GM12878 (cell line): ENCODE measurements around the gene CTSA. TPM values are rescaled to one million over a fixed set of nuclear protein-coding genes. Genes with fewer than 3 reads are reported as not detected.

Source experiments
- ATAC-seq: fragments of 200-7000 bp; cut with Tn5 transposase; 3 replicates; pipeline ENCODE4 v1.9.1; 2020; ENCODE audit warnings: mild to moderate bottlenecking, moderate library complexity
- BruUV-seq: library from RNA; stranded (reverse); fragments of 400-500 nt; replicated peaks from 2 replicates; lab custom pipeline; 2021; lab: Mats Ljungman, UMichigan
- CTCF ChIA-PET: fragments of 300-600 bp; sonication (Branson Sonifier 250); formaldehyde crosslinking; extraction: SDS; loops from one replicate; lab custom pipeline; 2021; ENCODE audit warnings: inconsistent platforms; lab: Yijun Ruan, JAX
- POLR2A ChIA-PET: fragments of 350-600 bp; formaldehyde crosslinking; extraction: SDS; loops from one replicate; lab custom pipeline; 2021; ENCODE audit warnings: inconsistent platforms; lab: Charles Lee
- RAD21 ChIA-PET: fragments of 300-600 bp; sonication (Branson Sonifier 250); formaldehyde crosslinking; loops from one replicate; lab custom pipeline; 2023; ENCODE audit warnings: antibody characterized with exemption; ENCODE audit not compliant: unreplicated experiment; lab: Charles Lee
- SMC1A ChIA-PET: fragments of 300-600 bp; sonication (Branson Sonifier 250); formaldehyde crosslinking; loops from one replicate; lab custom pipeline; 2023; ENCODE audit not compliant: unreplicated experiment, uncharacterized antibody; lab: Charles Lee
- DNase-seq: peaks from one replicate; pipeline ENCODE4 v3.0.0-alpha.2; 2011; ENCODE audit warnings: low read depth, low spot score
- FAIRE-seq: peaks from 3 replicates; lab custom pipeline; 2011; peaks lifted over from hg19 to GRCh38; lab: Jason Lieb, UNC
- H2AFZ ChIP-seq: 2 replicates; pipeline ENCODE4 v1.6.0; 2011; ENCODE audit warnings: low read depth, low read length, control low read depth; ENCODE audit not compliant: control insufficient read depth
- H3K27ac ChIP-seq: 2 replicates; pipeline ENCODE4 v1.5.1; 2011; ENCODE audit warnings: control low read depth; ENCODE audit not compliant: control insufficient read depth, insufficient read depth
- H3K27me3 ChIP-seq, 2 experiments: replicated peaks in 1 of 2; 2 replicates each; pipeline versions ENCODE4 v1.6.0 to v1.6.1; 2011; ENCODE audit warnings: low read length in 1 of 2; ENCODE audit not compliant: control insufficient read depth in 2 of 2, insufficient read depth in 2 of 2
- H3K36me3 ChIP-seq, 2 experiments: 2 replicates each; pipeline ENCODE4 v1.5.1; 2011; ENCODE audit warnings: low read length in 1 of 2; ENCODE audit not compliant: control insufficient read depth in 2 of 2, insufficient read depth in 2 of 2
- H3K4me1 ChIP-seq: 2 replicates; pipeline ENCODE4 v1.6.1; 2011; ENCODE audit warnings: mild to moderate bottlenecking, low read length, moderate library complexity, mixed read lengths; ENCODE audit not compliant: control insufficient read depth, insufficient read depth
- H3K4me2 ChIP-seq: 2 replicates; pipeline ENCODE4 v1.6.0; 2011; ENCODE audit warnings: control low read depth; ENCODE audit not compliant: control insufficient read depth, insufficient read depth
- H3K4me3 ChIP-seq: fragments of 200-600 bp; sonication (generic); 2 replicates; pipeline ENCODE4 v1.5.1; 2016
- H3K79me2 ChIP-seq: 2 replicates; pipeline ENCODE4 v1.6.0; 2011; ENCODE audit warnings: low read length; ENCODE audit not compliant: control insufficient read depth, insufficient read depth
- H3K9ac ChIP-seq: 2 replicates; pipeline ENCODE4 v1.8.0; 2011; ENCODE audit warnings: low read length, control low read depth, mixed read lengths; ENCODE audit not compliant: control insufficient read depth, insufficient read depth
- H3K9me3 ChIP-seq: replicated peaks from 3 replicates; pipeline ENCODE4 v1.5.1; 2011; ENCODE audit warnings: mild to moderate bottlenecking, low read length; ENCODE audit not compliant: control insufficient read depth, insufficient read depth
- H4K20me1 ChIP-seq: 2 replicates; pipeline ENCODE4 v1.6.0; 2011; ENCODE audit not compliant: control insufficient read depth, insufficient read depth
- CREM ChIP-seq: IDR thresholded peaks from 2 replicates; pipeline ENCODE4 v1.6.1; 2014; ENCODE audit warnings: antibody characterized with exemption, low read depth
- E2F4 ChIP-seq: IDR thresholded peaks from 2 replicates; pipeline ENCODE4 v1.6.1; 2012; ENCODE audit warnings: low read depth, low read length, improper control_type of control experiment
- ESRRA ChIP-seq: IDR thresholded peaks from 2 replicates; pipeline ENCODE4 v1.6.1; 2012; ENCODE audit warnings: mild to moderate bottlenecking, low read length, improper control_type of control experiment
- IRF5 ChIP-seq: fragments of 450-650 bp; IDR thresholded peaks from 2 replicates; pipeline ENCODE4 v1.6.1; 2017; ENCODE audit warnings: borderline replicate concordance
- JUND ChIP-seq: IDR thresholded peaks from 2 replicates; pipeline ENCODE4 v1.6.1; 2012; ENCODE audit warnings: low read depth, mild to moderate bottlenecking, low read length, improper control_type of control experiment, moderate library complexity
- MYB ChIP-seq: fragments of 150-350 bp; IDR thresholded peaks from 2 replicates; pipeline ENCODE4 v1.6.1; 2014; ENCODE audit warnings: mild to moderate bottlenecking, low read depth, low read length, borderline replicate concordance
- POLR2A ChIP-seq: IDR thresholded peaks from 2 replicates; pipeline ENCODE4 v1.6.1; 2011; ENCODE audit warnings: low read depth, mild to moderate bottlenecking, low read length
- RELA ChIP-seq: fragments of 450-650 bp; IDR thresholded peaks from 2 replicates; pipeline ENCODE4 v1.8.0; 2014; ENCODE audit warnings: borderline replicate concordance; ENCODE audit not compliant: partially characterized antibody
- RELB ChIP-seq: fragments of 450-650 bp; IDR thresholded peaks from 2 replicates; pipeline ENCODE4 v1.6.1; 2017; ENCODE audit warnings: low read depth, mild to moderate bottlenecking, moderate library complexity
- SKIL ChIP-seq: fragments of 450-650 bp; IDR thresholded peaks from 2 replicates; pipeline ENCODE4 v1.6.1; 2017; ENCODE audit warnings: mild to moderate bottlenecking, low read depth, inconsistent platforms; ENCODE audit not compliant: poor library complexity, severe bottlenecking
- SMARCA5 ChIP-seq: fragments of 450-650 bp; IDR thresholded peaks from 2 replicates; pipeline ENCODE4 v1.6.1; 2017; ENCODE audit warnings: mild to moderate bottlenecking
- TCF7 ChIP-seq: IDR thresholded peaks from 2 replicates; pipeline ENCODE4 v1.6.1; 2014; ENCODE audit warnings: antibody characterized with exemption, borderline replicate concordance
- ZBED1 ChIP-seq: IDR thresholded peaks from 2 replicates; pipeline ENCODE4 v1.6.1; 2016; ENCODE audit warnings: borderline replicate concordance
- ZNF274 ChIP-seq: IDR thresholded peaks from one replicate; pipeline ENCODE4 v1.8.0; 2011; ENCODE audit not compliant: insufficient read length, insufficient read depth
- WGBS: methylation state at CpG from one replicate; pipeline ENCODE4 v1.1.6; 2016; ENCODE audit warnings: low lambda C conversion rate; ENCODE audit not compliant: insufficient replicate concordance, insufficient coverage; ENCODE audit errors: missing lambda C conversion rate; 5-methylcytosine and 5-hydroxymethylcytosine counted together
- in situ Hi-C: fragments of 300-500 bp; cut with MboI; formaldehyde crosslinking; loops from 9 replicates; pipeline ENCODE4 v1.14.3; 2018; ENCODE audit warnings: mixed read lengths
- intact Hi-C: fragments of 100-400 bp; cut with micrococcal nuclease; formaldehyde crosslinking; loops from one replicate; pipeline ENCODE4 v1.14.2; 2022; ENCODE audit not compliant: unreplicated experiment
- polyA plus RNA-seq, 11 experiments: library from polyadenylated mRNA; depleted of rRNA in 4 of 11; unstranded in 6 of 11; stranded (reverse) in 5 of 11; fragments of >200 nt; fragmentation: Nextera tagmentation in 4 of 11; fragmentation: Illumina TruSeq in 1 of 11; extraction: Ambion mirVana in 4 of 11; extraction: Trizol in 1 of 11; gene quantifications; 1 replicate in 1 of 11; 2 replicates in 10 of 11; pipeline versions ENCODE4 v1.2.1 to v1.2.3, GENCODE V29; 2011 to 2016; ENCODE audit warnings: inconsistent platforms in 2 of 11, missing spikeins in 2 of 11, low read depth in 1 of 11
- total RNA-seq, 4 experiments: library from RNA; depleted of rRNA in 3 of 4; stranded (reverse); fragments of >200 nt in 3 of 4; fragmentation: Illumina TruSeq in 1 of 4; extraction: Trizol in 1 of 4; gene quantifications; 2 replicates each; pipeline versions ENCODE4 v1.2.1 to v1.2.3, GENCODE V29; 2013 to 2021

CTSA gene
- total and polyA plus RNA-seq, 10 of the 15 experiments (the other 5 are each of a cell fraction or from before 2014, with no cell fraction given): 7.1 to 67.0 (median 36.2) TPM

GRCh38 chr20:45857882-45858216 lies 33.3 kb upstream of the CTSA start:
- H3K27ac ChIP-seq: peak overlapping the region; percentile 96
- H3K4me3 ChIP-seq: peak overlapping the region; percentile 90
- SMC1A ChIA-PET: interaction anchor here (1.2 to 1.8 kb wide), 2 partner anchors 10 to 45 kb away, joined by 5 read pairs; partner anchors contain the start of gene UBE2C
- no peaks in the 10 kb centered on the region for H3K9me3 ChIP-seq
- no peaks in the 10 kb centered on the region for H4K20me1 ChIP-seq
- FAIRE-seq (no peak), ATAC-seq (peak; percentile 71), DNase-seq (peak; percentile 31)
- BruUV-seq: no TSS peak
- peaks cover 19% of the 10 kb centered on the region for H3K79me2 ChIP-seq
- POLR2A ChIA-PET: interaction anchor here (1.0 to 2.3 kb wide), 7 partner anchors 16 to 113 kb away, joined by 3 to 16 read pairs (median 4); partner anchors contain the start of genes NEURL2 and PCIF1
- peak overlapping the region; percentile 98 for H3K4me2 ChIP-seq
- RAD21 ChIA-PET: interaction anchor here (1.4 to 1.8 kb wide), 2 partner anchors 16 to 23 kb away, joined by 5 to 6 read pairs; partner anchors contain the start of gene ZSWIM1
- peak overlapping the region; percentile 89 for H3K9ac ChIP-seq
- intact Hi-C loops: loop anchor here (2.0 to 5.0 kb wide), 3 partner anchors 33 to 77 kb away; partner anchors contain the start of genes CTSA, NEURL2, PCIF1 and UBE2C
- in situ Hi-C loops: no loop called here
- CTCF ChIA-PET: interaction anchor here (0.6 to 2.6 kb wide), 8 partner anchors 16 to 401 kb away, joined by 3 to 11 read pairs (median 4); partner anchors contain the start of gene ZSWIM1
- H3K4me1 ChIP-seq: peaks cover 8% of the 10 kb centered on the region
- WGBS: 0% methylated on average over 13 of the region's 13 CpGs
- H3K36me3 ChIP-seq: no peaks in the 10 kb centered on the region
- H3K27me3 ChIP-seq: no peaks in the 10 kb centered on the region
- peak overlapping the region; percentile 98 for H2AFZ ChIP-seq
- TF ChIP-seq ZBED1 (0 out of 2 replicates have a peak, but pooled peaks have one; percentile 9), POLR2A (peak; percentile 7; the same call in 1 of the 2 replicates), MYB (no peak), SKIL (no peak), RELB (peak; percentile 13; the same call in 1 of the 2 replicates), RELA (no peak), IRF5 (no peak), SMARCA5 (peak; percentile 88), ZNF274 (no peak), CREM (no peak), E2F4 (0 out of 2 replicates have a peak, but pooled peaks have one; percentile 2), ESRRA (no peak), JUND (0 out of 2 replicates have a peak, but pooled peaks have one; percentile 0), TCF7 (no peak)
